Neuronal stem cell (in vitro differentiated cells): Measurements from ENCODE around the gene XPC.

Experiments used
- DNase-seq: peaks from one replicate; pipeline ENCODE4 v3.0.0-alpha.2; 2013; ENCODE audit warnings: low spot score
- H2AFZ ChIP-seq: one replicate; pipeline ENCODE4 v1.6.1; 2013; ENCODE audit warnings: mild to moderate bottlenecking, low read length, inconsistent platforms
- H2AK5ac ChIP-seq: 2 replicates; pipeline ENCODE4 v1.6.1; 2013; ENCODE audit warnings: low read depth, mild to moderate bottlenecking, inconsistent platforms, low read length, moderate library complexity, mixed read lengths
- H2BK120ac ChIP-seq: 2 replicates; pipeline ENCODE4 v1.6.1; 2013; ENCODE audit warnings: low read depth, mild to moderate bottlenecking, inconsistent platforms, low read length, moderate library complexity, mixed read lengths
- H2BK12ac ChIP-seq: one replicate; pipeline ENCODE4 v1.6.1; 2013; ENCODE audit warnings: low read length, inconsistent platforms
- H2BK15ac ChIP-seq: 2 replicates; pipeline ENCODE4 v1.6.1; 2013; ENCODE audit warnings: mild to moderate bottlenecking, low read length, inconsistent platforms, mixed read lengths
- H2BK5ac ChIP-seq: one replicate; pipeline ENCODE4 v1.6.1; 2013; ENCODE audit warnings: inconsistent platforms, mild to moderate bottlenecking, low read length, moderate library complexity
- H3K14ac ChIP-seq: one replicate; pipeline ENCODE4 v1.6.1; 2013; ENCODE audit warnings: low read length, inconsistent platforms
- H3K18ac ChIP-seq: 2 replicates; pipeline ENCODE4 v1.6.1; 2013; ENCODE audit warnings: low read length, inconsistent platforms
- H3K23ac ChIP-seq: 2 replicates; pipeline ENCODE4 v1.6.1; 2013; ENCODE audit warnings: low read depth, mild to moderate bottlenecking, mixed read lengths, low read length, inconsistent platforms; ENCODE audit not compliant: poor library complexity
- H3K27ac ChIP-seq: replicated peaks from 3 replicates; pipeline ENCODE4 v1.5.1; 2013; ENCODE audit warnings: low read length, inconsistent platforms
- H3K27me3 ChIP-seq, 3 experiments: 2 replicates each; pipeline ENCODE4 v1.6.1; 2013; ENCODE audit warnings: low read length in 3 of 3, mild to moderate bottlenecking in 2 of 3, inconsistent platforms in 1 of 3, low read depth in 1 of 3, mixed read lengths in 1 of 3, moderate library complexity in 1 of 3; ENCODE audit not compliant: control insufficient read depth in 3 of 3, insufficient read depth in 3 of 3
- H3K36me3 ChIP-seq, 2 donors: replicated peaks in 1 of 2; 2 replicates each; pipeline ENCODE4 v1.6.1; 2013; ENCODE audit warnings: low read length in 2 of 2; ENCODE audit not compliant: control insufficient read depth in 2 of 2, insufficient read depth in 2 of 2
- H3K4ac ChIP-seq: 2 replicates; pipeline ENCODE4 v1.6.1; 2013; ENCODE audit warnings: inconsistent platforms, mild to moderate bottlenecking, low read length, moderate library complexity
- H3K4me1 ChIP-seq, 2 donors: 1 replicate in 1 of 2; 2 replicates in 1 of 2; pipeline ENCODE4 v1.6.1; 2013; ENCODE audit warnings: low read length in 2 of 2, low read depth in 1 of 2; ENCODE audit not compliant: control insufficient read depth in 2 of 2, insufficient read depth in 1 of 2
- H3K4me2 ChIP-seq: one replicate; pipeline ENCODE4 v1.6.1; 2013; ENCODE audit warnings: mild to moderate bottlenecking, low read length, inconsistent platforms; ENCODE audit not compliant: insufficient read depth, poor library complexity, severe bottlenecking
- H3K4me3 ChIP-seq, 2 donors: 2 replicates each; pipeline ENCODE4 v1.5.1; 2013; ENCODE audit warnings: low read length in 2 of 2, mild to moderate bottlenecking in 2 of 2, inconsistent platforms in 1 of 2, moderate library complexity in 1 of 2
- H3K79me1 ChIP-seq: one replicate; pipeline ENCODE4 v1.6.1; 2013; ENCODE audit warnings: low read depth, mild to moderate bottlenecking, inconsistent platforms, low read length, moderate library complexity
- H3K9ac ChIP-seq: one replicate; pipeline ENCODE4 v1.6.1; 2013; ENCODE audit warnings: mild to moderate bottlenecking, low read depth, low read length, inconsistent platforms; ENCODE audit not compliant: poor library complexity
- H3K9me3 ChIP-seq, 2 donors: replicated peaks in 1 of 2; 2 replicates each; pipeline versions ENCODE3 to v1.6.1; 2013; ENCODE audit warnings: low read length in 2 of 2, mild to moderate bottlenecking in 2 of 2, inconsistent platforms in 1 of 2, low read depth in 1 of 2, mixed read lengths in 1 of 2, moderate library complexity in 1 of 2; ENCODE audit not compliant: control insufficient read depth in 2 of 2, insufficient read depth in 1 of 2
- H4K8ac ChIP-seq: one replicate; pipeline ENCODE4 v1.6.1; 2013; ENCODE audit warnings: low read depth, mild to moderate bottlenecking, inconsistent platforms, low read length, moderate library complexity
- H4K91ac ChIP-seq: one replicate; pipeline ENCODE4 v1.6.1; 2013; ENCODE audit warnings: low read length, low read depth, mild to moderate bottlenecking, inconsistent platforms; ENCODE audit not compliant: poor library complexity
- WGBS, 2 donors: extraction: QIAGEN DNeasy Blood & Tissue Kit; methylation state at CpG; one replicate each; pipeline ENCODE4 v1.1.7; 2013; ENCODE audit warnings: missing lambda C conversion rate in 2 of 2, mixed read lengths in 1 of 2; ENCODE audit not compliant: insufficient read length in 2 of 2, insufficient replicate concordance in 1 of 2; ENCODE audit errors: extremely low coverage in 2 of 2; 5-methylcytosine and 5-hydroxymethylcytosine counted together

XPC gene

DNA sequence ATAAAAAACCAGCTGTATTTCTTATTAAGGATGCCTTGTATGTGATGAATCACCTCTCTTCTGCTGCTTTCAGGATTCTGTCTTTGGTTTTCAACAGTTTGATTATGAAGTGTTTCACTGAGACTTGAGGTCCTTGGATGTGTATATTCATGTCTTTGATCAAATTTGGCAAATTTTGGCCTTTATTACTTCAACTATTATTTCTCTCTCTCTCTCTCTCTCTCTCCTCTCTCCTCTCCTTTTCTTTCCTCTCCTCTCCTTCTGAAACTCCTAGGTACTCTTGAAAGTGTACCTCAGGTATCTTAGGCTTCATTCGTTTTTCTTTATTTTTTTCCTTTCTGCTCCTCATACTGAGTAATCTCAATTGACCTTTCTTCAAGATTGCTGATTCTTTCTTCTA is 43.5 kb upstream of the XPC start:
- Histone ChIP-seq H3K27me3 (no peaks in the 10 kb centered on the region), H3K4me2 (no peak overlapping the region), H3K36me3 (peaks cover 0 to 1% of the 10 kb centered on the region in 2 donors), H3K9ac (no peak overlapping the region), H3K9me3 (peaks cover 2 to 19% of the 10 kb centered on the region in 2 donors), H3K4me3 (no peak overlapping the region), H2BK15ac (no peak overlapping the region), H2BK12ac (no peak overlapping the region), H4K91ac (no peak overlapping the region), H3K23ac (no peak overlapping the region), H2BK5ac (no peak overlapping the region), H2BK120ac (no peak overlapping the region), H3K14ac (no peak overlapping the region), H3K4me1 (no peaks in the 10 kb centered on the region), H2AK5ac (no peak overlapping the region), H2AFZ (no peak overlapping the region), H3K79me1 (peaks cover 2% of the 10 kb centered on the region), H3K4ac (no peak overlapping the region), H3K27ac (no peak overlapping the region), H3K18ac (no peak overlapping the region), H4K8ac (no peak overlapping the region)
- no CpG with 5 or more reads among the region's 1 CpG for WGBS, 2 donors
- no peak for DNase-seq

DNA sequence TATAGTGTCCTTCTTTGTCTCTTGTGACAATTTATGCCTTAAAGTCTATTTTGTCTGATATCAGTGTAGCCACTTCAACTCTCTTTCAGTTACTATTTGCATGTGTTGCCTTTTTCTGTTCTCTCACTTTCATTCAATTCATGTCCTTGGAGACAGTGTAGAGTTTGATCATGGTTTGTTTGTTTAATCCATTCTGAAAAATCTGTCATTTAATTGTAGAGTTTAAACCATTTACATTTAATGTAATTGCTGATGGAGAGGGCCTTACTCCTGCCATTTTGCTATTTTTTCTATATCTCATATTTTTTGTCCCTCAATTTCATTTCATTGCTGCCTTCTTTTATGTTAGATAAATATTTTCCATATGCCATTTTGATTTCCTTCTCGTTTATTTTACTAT is 42.5 kb upstream of the XPC start:
- no peak for DNase-seq
- Histone ChIP-seq H2AK5ac (no peak overlapping the region), H3K9me3 (peaks cover 2 to 19% of the 10 kb centered on the region in 2 donors), H3K27ac (no peak overlapping the region), H3K23ac (no peak overlapping the region), H2BK12ac (no peak overlapping the region), H3K9ac (no peak overlapping the region), H4K8ac (no peak overlapping the region), H3K14ac (no peak overlapping the region), H3K27me3 (no peaks in the 10 kb centered on the region), H2BK15ac (no peak overlapping the region), H3K36me3 (peaks cover 0 to 1% of the 10 kb centered on the region in 2 donors), H3K4me2 (no peak overlapping the region), H3K4me3 (no peak overlapping the region), H3K4ac (no peak overlapping the region), H2AFZ (no peak overlapping the region), H2BK120ac (no peak overlapping the region), H2BK5ac (no peak overlapping the region), H4K91ac (no peak overlapping the region), H3K18ac (no peak overlapping the region), H3K79me1 (peaks cover 2% of the 10 kb centered on the region), H3K4me1 (no peaks in the 10 kb centered on the region)
- no CpG with 5 or more reads among the region's 1 CpG for WGBS, 2 donors

- Histone ChIP-seq H3K4me3 (no peak overlapping the region), H3K79me1 (no peaks in the 10 kb centered on the region), H2BK15ac (no peak overlapping the region), H2BK120ac (no peak overlapping the region), H3K36me3 (no peaks in the 10 kb centered on the region), H3K27ac (no peak overlapping the region), H3K27me3 (no peaks in the 10 kb centered on the region), H2AFZ (no peak overlapping the region), H2AK5ac (no peak overlapping the region), H3K14ac (no peak overlapping the region), H2BK12ac (no peak overlapping the region), H3K4ac (no peak overlapping the region), H4K8ac (no peak overlapping the region), H3K4me1 (no peaks in the 10 kb centered on the region), H3K23ac (no peak overlapping the region), H4K91ac (no peak overlapping the region), H3K9me3 (peaks cover 2 to 19% of the 10 kb centered on the region in 2 donors), H2BK5ac (no peak overlapping the region), H3K18ac (no peak overlapping the region), H3K9ac (no peak overlapping the region), H3K4me2 (no peak overlapping the region)
- DNase-seq = no peak
These were observed 40.0 kb upstream of the XPC start for GRCh38 chr3:14218355-14218754.

DNA sequence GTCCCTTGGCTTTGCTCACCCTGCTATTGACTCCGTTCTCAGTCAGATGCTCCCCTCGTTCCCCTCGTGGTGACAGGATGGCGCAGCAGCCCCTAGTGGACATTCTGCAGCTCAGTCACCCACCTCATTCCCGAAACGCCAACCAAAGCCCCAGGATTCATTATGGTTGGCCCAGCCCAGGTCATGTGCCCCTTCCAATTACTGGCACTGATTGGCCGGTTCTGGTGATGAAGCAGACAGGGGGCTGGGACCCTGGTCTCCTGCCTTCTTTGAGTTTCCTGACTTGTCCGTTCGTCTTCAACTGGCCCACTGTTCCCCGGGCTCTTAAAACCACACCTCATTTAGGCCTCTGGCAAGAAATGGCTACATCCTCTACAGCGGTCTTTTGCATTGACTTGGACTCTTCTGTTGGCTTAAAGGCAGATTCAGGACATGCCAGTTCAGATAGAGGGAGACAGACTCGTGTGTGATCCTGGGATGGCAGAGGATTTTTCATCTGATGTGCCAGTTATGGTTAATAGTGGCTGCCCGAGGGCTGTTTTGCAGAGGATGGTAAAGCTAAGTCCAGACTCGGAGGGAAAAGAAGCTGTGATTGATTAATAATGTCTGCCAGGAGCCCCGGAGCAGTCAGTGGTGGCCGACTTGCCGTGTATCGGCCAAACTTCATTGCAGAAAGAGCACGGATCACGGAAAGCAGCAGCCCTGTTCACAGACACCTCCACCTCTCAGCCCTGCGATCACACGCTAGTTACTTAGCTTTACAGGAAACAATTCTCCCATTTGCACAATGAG is 38.1 kb upstream of the XPC start:
- H4K8ac ChIP-seq = no peak overlapping the region
- H3K36me3 ChIP-seq = no peaks in the 10 kb centered on the region
- no peak overlapping the region for H3K4ac ChIP-seq
- no peak overlapping the region for H3K18ac ChIP-seq
- peak overlapping the region; percentile 57 for H3K27ac ChIP-seq
- no peak overlapping the region for H2BK5ac ChIP-seq
- no peak overlapping the region for H2BK15ac ChIP-seq
- H4K91ac ChIP-seq = no peak overlapping the region
- H3K79me1 ChIP-seq = no peaks in the 10 kb centered on the region
- H3K27me3 ChIP-seq = no peaks in the 10 kb centered on the region
- H2BK12ac ChIP-seq = no peak overlapping the region
- no CpG with 5 or more reads among the region's 22 CpGs for WGBS, 2 donors
- peak; percentile 74 for DNase-seq
- peaks cover 0 to 15% of the 10 kb centered on the region in 2 donors for H3K9me3 ChIP-seq
- H3K4me2 ChIP-seq = peak overlapping the region; percentile 48
- peak overlapping the region; percentile 7 for H2AFZ ChIP-seq
- no peak overlapping the region for H2AK5ac ChIP-seq
- H3K4me1 ChIP-seq = peaks cover 2 to 6% of the 10 kb centered on the region in 2 donors
- no peak overlapping the region for H2BK120ac ChIP-seq
- peak overlapping the region in 1 of 2 donors; percentile 62 for H3K4me3 ChIP-seq
- H3K14ac ChIP-seq = no peak overlapping the region
- H3K9ac ChIP-seq = no peak overlapping the region
- no peak overlapping the region for H3K23ac ChIP-seq
